LNCaP clone FGC (cell line): ENCODE data around the gene SEMA3E.
"Not testable (repeated sequence)": the region's sequence is repeated elsewhere in the genome, so short reads cannot be mapped to it uniquely, and the experiment has no call there.

ENCODE experiments used
- DNase-seq: peaks from one replicate; pipeline ENCODE4 v3.0.0-alpha.2; 2011; ENCODE audit warnings: low read depth
- H3K4me3 ChIP-seq: 2 replicates; pipeline ENCODE4 v1.5.1; 2011; ENCODE audit warnings: mild to moderate bottlenecking, low read depth, low read length, control low read depth
- TF ChIP-seq, protein P1 (sequence below): IDR thresholded peaks from 2 replicates; pipeline ENCODE4 v1.5.1; 2012; ENCODE audit warnings: mild to moderate bottlenecking; ENCODE audit not compliant: control insufficient read depth, insufficient read depth; ENCODE audit errors: extremely low read depth

The SEMA3E gene

DNA sequence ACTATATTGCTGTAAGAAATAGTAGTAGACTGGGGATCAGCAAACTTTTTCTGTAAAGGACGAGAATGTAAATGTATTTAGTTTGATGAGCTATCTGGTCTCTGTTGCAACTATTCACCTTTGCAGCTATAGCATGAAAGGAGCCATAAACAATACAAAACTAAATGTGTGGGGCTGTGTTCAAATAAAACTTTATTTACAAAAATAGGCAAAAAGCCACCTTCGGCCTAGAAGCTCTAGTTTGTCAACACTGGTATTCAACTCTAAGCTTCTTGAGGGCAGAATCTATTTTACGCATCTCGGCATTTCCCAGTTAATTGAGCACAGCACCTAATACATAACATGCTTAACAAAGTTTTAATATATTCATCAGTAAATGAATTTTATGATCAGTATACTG lies 181.4 kb downstream of the SEMA3E start:
- DNase-seq: no peak
- H3K4me3 ChIP-seq: no peak overlapping the region
- TF ChIP-seq, protein P1, sequence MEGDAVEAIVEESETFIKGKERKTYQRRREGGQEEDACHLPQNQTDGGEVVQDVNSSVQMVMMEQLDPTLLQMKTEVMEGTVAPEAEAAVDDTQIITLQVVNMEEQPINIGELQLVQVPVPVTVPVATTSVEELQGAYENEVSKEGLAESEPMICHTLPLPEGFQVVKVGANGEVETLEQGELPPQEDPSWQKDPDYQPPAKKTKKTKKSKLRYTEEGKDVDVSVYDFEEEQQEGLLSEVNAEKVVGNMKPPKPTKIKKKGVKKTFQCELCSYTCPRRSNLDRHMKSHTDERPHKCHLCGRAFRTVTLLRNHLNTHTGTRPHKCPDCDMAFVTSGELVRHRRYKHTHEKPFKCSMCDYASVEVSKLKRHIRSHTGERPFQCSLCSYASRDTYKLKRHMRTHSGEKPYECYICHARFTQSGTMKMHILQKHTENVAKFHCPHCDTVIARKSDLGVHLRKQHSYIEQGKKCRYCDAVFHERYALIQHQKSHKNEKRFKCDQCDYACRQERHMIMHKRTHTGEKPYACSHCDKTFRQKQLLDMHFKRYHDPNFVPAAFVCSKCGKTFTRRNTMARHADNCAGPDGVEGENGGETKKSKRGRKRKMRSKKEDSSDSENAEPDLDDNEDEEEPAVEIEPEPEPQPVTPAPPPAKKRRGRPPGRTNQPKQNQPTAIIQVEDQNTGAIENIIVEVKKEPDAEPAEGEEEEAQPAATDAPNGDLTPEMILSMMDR: no peak

DNA sequence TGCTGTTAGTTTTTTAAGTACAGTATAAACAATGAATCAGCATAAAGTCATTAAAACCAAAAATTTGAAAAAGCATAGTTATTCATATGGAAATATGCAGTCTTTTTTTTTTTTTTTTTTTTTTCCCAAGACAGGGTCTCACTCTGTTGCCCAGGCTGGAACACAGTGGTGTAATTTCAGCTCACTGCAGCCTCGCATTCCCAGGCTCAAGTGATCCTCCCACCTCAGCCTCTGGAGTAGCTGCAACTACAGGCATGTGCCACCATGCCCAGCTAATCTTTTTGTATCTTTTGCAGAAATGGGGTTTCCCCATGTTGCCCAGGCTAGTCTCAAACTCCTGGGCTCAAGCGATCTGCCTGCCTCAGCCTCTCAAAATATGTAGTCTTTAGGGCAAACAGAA lies 182.0 kb downstream of the SEMA3E start:
- TF ChIP-seq, protein P1: no peak
- no peak overlapping the region for H3K4me3 ChIP-seq
- DNase-seq: no peak

DNA sequence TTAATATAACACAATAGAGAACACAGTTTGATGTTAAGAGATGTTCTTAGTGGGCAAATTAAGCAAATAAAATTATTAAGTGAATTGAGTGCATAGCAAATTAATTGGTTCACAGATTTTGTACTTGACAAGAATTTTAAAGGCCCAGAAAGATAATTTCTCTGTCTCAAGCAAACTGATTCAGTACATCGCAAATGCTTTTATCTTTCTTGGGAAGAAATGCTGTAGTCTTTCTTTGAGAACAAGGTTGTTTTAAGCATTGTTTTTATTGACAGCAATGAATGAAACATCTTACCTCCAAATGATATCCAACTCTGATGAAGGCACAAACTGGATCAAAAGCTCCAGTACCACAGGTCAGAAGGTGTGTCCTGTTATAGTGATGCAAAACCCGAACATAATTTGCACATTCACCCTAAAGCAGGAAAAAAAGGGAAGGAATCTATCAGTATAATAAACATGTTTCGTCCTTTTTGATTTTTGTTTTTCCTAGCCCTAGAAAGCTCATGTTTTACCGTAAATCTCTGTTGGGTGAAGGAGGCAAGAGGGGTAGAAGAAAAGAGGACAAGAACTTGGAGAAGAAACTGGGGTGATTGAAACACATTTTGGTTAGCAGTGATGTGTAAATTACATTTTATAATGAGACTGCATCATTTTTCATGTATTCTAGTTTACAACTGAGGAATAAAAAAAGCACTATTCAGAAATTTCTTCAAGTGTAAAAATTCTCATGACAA lies 182.6 kb downstream of the SEMA3E start:
- H3K4me3 ChIP-seq: no peak overlapping the region
- TF ChIP-seq, protein P1: no peak
- no peak for DNase-seq

DNA sequence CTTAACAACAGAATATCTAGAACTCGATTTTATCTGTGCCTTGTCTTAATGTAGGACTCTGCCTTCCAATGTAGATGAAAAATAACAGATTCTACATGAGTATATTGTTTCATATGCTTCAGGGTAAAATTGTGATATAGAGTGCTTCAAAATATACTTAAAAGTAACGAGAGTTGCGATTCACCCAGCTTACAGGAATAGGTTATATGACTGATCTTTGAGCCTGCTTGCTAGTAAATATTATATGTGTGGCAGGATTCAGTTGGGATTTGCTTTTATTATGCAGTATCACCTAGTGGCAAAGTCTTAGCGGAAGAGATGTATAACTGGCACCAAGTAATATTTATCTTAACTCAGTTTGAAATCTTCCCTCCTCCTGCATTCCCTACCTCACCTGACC lies 183.3 kb downstream of the SEMA3E start:
- TF ChIP-seq, protein P1: no peak
- no peak for DNase-seq
- no peak overlapping the region for H3K4me3 ChIP-seq

DNA sequence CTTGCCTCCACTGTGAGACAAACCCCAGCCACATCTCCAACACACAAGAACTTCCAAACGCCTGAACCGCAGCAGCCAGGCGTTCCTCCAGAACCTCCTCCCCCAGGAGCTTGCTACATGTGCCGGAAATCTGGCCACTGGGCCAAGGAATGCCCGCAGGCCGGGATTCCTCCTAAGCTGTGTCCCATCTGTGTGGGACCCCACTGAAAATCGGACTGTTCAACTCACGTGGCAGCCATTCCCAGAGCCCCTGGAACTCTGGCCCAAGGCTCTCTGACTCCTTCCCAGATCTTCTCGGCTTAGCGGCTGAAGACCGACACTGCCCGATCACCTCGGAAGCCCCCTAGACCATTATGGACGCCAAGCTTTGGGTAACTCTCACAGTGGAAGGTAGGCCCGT lies 187.1 kb downstream of the SEMA3E start:
- not testable (repeated sequence) for DNase-seq, H3K4me3 ChIP-seq

DNA sequence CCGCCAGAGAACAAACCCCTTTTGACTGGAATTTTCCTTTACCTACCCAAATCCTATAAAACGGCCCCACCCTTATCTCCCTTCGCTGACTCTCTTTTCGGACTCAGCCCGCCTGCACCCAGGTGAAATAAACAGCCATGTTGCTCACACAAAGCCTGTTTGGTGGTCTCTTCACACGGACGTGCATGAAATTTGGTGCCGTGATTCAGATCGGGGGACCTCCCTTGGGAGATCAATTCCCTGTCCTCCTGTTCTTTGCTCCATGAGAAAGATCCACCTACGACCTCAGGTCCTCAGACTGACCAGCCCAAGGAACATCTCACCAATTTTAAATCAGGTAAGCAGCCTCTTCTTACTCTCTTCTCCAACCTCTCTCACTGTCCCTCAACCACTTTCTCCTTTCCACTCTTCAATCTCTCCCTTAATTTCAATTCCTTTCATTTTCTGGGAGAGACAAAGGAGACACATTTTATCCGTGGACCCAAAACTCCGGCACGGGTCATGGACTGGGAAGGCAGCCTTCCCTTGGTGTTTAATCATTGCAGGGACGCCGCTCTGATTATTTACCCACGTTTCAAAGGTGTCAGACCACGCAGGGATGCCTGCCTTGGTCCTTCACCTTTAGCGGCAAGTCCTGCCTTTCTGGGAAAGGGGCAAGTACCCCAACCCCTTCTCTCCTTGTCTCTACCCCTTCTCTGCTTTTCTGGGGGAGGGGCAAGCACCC lies 188.8 kb downstream of the SEMA3E start:
- H3K4me3 ChIP-seq, DNase-seq: not testable (repeated sequence)

DNA sequence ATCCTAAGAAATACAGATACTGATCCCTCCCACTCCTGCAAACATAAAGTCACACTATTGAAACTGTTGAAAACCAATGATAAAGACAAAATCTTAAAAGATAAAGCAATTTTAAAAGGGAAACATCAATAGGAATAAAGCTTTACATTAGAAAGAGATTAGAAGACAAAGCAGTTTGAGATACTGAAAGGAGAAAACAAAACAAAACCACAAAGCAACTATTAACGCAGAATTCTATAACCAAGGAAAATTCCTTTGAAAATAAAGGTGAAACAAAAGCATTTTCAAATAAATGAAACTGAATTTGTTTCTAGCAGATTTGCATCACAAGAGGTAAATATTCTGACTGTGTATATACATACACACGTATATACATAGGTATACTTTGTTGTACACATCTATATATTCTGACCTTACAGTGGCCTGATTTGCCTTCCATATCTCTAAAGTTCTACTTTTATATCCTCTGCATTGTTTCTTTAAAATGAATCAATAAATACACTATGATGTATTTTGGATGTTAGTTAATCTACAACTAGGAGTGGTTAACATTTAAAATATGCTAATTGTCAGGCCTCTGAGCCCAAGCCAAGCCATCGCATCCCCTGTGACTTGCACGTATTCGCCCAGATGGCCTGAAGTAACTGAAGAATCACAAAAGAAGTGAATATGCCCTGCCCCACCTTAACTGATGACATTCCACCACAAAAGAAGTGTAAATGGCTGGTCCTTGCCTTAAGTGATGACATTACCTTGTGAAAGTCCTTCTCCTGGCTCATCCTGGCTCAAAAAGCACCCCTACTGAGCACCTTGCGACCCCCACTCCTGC lies 189.6 kb downstream of the SEMA3E start:
- not testable (repeated sequence) for H3K4me3 ChIP-seq, DNase-seq

DNA sequence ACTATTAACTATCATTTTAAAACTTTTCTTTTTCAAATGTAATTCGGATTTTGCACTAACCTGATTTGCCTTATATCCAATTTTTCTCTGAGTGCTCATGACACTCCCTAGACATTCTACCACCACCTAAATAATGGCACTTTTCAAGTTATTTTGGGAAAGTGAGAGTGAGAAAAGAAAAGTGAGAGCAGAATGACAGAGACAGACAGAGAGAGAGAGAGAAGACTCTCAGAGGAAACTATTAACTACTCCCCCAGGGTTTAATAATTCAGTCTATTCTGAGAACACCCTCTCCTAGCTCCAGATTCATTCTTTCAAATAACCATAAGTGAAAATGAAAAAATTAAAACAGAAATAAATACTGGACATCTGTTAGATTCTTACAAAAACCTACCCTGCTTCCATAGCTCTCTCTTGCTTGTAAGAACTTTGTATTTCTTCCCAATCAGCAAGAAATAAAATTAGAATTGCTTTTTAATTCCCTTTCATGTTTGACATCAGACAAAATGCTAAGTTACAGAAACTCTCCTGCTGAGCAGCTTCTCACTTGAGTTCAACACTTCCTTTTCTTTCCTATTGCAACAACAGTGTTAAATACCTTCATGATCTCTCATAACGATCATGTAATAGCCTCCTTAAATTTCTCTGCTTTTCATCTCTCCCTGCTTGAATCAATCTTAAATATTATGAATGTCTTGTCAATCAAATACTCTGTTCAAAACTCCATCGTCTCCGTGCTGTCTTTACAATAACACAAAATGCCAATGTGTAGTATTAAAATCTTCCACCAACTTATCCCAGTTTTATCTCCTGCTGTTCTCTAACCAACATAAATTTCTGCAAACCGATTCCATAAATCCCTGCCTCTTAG lies 191.7 kb downstream of the SEMA3E start:
- no peak for DNase-seq
- TF ChIP-seq, protein P1: no peak
- H3K4me3 ChIP-seq: no peak overlapping the region
